Measurements from ENCODE around the gene PEX3. TPM values are rescaled to one million over a fixed set of nuclear protein-coding genes. Genes with fewer than 3 reads are reported as not detected.

PEX3 gene
- total RNA-seq, 1 donor, result 19.2 TPM

GRCh38 chr6:143485967-143486366 is 35.4 kb downstream of the PEX3 start:
- DNase-seq (ENCODE audit: insufficient read length, low spot score, missing footprints), result no peak
- Histone ChIP-seq H3K4me1 (ENCODE audit: insufficient read depth, low read length) (peaks cover 2% of the 10 kb centered on the region), H3K36me3 (ENCODE audit: insufficient read depth, low read length) (no peaks in the 10 kb centered on the region), H3K27ac (ENCODE audit: low read depth, low read length) (no peak overlapping the region), H3K9me3 (ENCODE audit: low read depth, low read length) (no peaks in the 10 kb centered on the region), H3K27me3 (ENCODE audit: insufficient read depth, low read length) (no peaks in the 10 kb centered on the region), H4K20me1 (ENCODE audit: insufficient read depth, low read length) (no peaks in the 10 kb centered on the region), H2AFZ (ENCODE audit: low read length) (no peak overlapping the region), H3K4me2 (ENCODE audit: insufficient read depth, low read length) (no peak overlapping the region), H3K4me3 (ENCODE audit: insufficient read depth, low read length) (no peak overlapping the region), H3K79me2 (ENCODE audit: insufficient read depth, low read length) (no peaks in the 10 kb centered on the region)
- no peak for TF ChIP-seq CTCF (IDR thresholded peaks at IDR 0.05; ENCODE audit: extremely low read depth, low read depth, low read length)

- Histone ChIP-seq H2AFZ (ENCODE audit: low read length) (no peak overlapping the region), H3K4me2 (ENCODE audit: insufficient read depth, low read length) (no peak overlapping the region), H3K36me3 (ENCODE audit: insufficient read depth, low read length) (no peaks in the 10 kb centered on the region), H3K4me1 (ENCODE audit: insufficient read depth, low read length) (peaks cover 2% of the 10 kb centered on the region), H3K4me3 (ENCODE audit: insufficient read depth, low read length) (no peak overlapping the region), H3K79me2 (ENCODE audit: insufficient read depth, low read length) (no peaks in the 10 kb centered on the region), H3K9me3 (ENCODE audit: low read depth, low read length) (no peaks in the 10 kb centered on the region), H4K20me1 (ENCODE audit: insufficient read depth, low read length) (no peaks in the 10 kb centered on the region), H3K27me3 (ENCODE audit: insufficient read depth, low read length) (no peaks in the 10 kb centered on the region), H3K27ac (ENCODE audit: low read depth, low read length) (no peak overlapping the region)
- no peak for DNase-seq (ENCODE audit: insufficient read length, low spot score, missing footprints)
- TF ChIP-seq CTCF (IDR thresholded peaks at IDR 0.05; ENCODE audit: extremely low read depth, low read depth, low read length), result no peak
These were observed 36.1 kb downstream of the PEX3 start for GRCh38 chr6:143486752-143487151.

- Histone ChIP-seq H3K36me3 (ENCODE audit: insufficient read depth, low read length) (peaks cover 1% of the 10 kb centered on the region), H3K4me2 (ENCODE audit: insufficient read depth, low read length) (no peak overlapping the region), H2AFZ (ENCODE audit: low read length) (no peak overlapping the region), H3K27ac (ENCODE audit: low read depth, low read length) (no peak overlapping the region), H3K79me2 (ENCODE audit: insufficient read depth, low read length) (no peaks in the 10 kb centered on the region), H4K20me1 (ENCODE audit: insufficient read depth, low read length) (no peaks in the 10 kb centered on the region), H3K9me3 (ENCODE audit: low read depth, low read length) (no peaks in the 10 kb centered on the region), H3K4me1 (ENCODE audit: insufficient read depth, low read length) (peaks cover 2% of the 10 kb centered on the region), H3K4me3 (ENCODE audit: insufficient read depth, low read length) (no peak overlapping the region), H3K27me3 (ENCODE audit: insufficient read depth, low read length) (no peaks in the 10 kb centered on the region)
- DNase-seq (ENCODE audit: insufficient read length, low spot score, missing footprints), result no peak
- no peak for TF ChIP-seq CTCF (IDR thresholded peaks at IDR 0.05; ENCODE audit: extremely low read depth, low read depth, low read length)
These were observed 39.6 kb downstream of the PEX3 start for GRCh38 chr6:143490244-143490643.

- H3K4me2 ChIP-seq (ENCODE audit: insufficient read depth, low read length), result no peak overlapping the region
- no peaks in the 10 kb centered on the region for H3K27me3 ChIP-seq (ENCODE audit: insufficient read depth, low read length)
- H3K4me1 ChIP-seq (ENCODE audit: insufficient read depth, low read length), result peaks cover 2% of the 10 kb centered on the region
- TF ChIP-seq CTCF (IDR thresholded peaks at IDR 0.05; ENCODE audit: extremely low read depth, low read depth, low read length), result no peak
- H3K4me3 ChIP-seq (ENCODE audit: insufficient read depth, low read length), result no peak overlapping the region
- peaks cover 6% of the 10 kb centered on the region for H3K36me3 ChIP-seq (ENCODE audit: insufficient read depth, low read length)
- no peaks in the 10 kb centered on the region for H3K9me3 ChIP-seq (ENCODE audit: low read depth, low read length)
- no peak for DNase-seq (ENCODE audit: insufficient read length, low spot score, missing footprints)
- no peaks in the 10 kb centered on the region for H3K79me2 ChIP-seq (ENCODE audit: insufficient read depth, low read length)
- H2AFZ ChIP-seq (ENCODE audit: low read length), result no peak overlapping the region
- no peak overlapping the region for H3K27ac ChIP-seq (ENCODE audit: low read depth, low read length)
- H4K20me1 ChIP-seq (ENCODE audit: insufficient read depth, low read length), result no peaks in the 10 kb centered on the region
These were observed 40.2 kb downstream of the PEX3 start for GRCh38 chr6:143490775-143491174.

All from osteoblast (primary cell).